HEK293 (cell line): Measurements from ENCODE around the gene SIM2.
A peak's percentile ranks its signal among the peaks of the same experiment; 100 is the strongest.

Experiments used
- CTCF ChIA-PET: fragments of 350-600 bp; formaldehyde crosslinking; extraction: SDS; loops from one replicate; lab custom pipeline; 2021; ENCODE audit warnings: antibody characterized with exemption; lab: Yijun Ruan, JAX
- POLR2A ChIA-PET: fragments of 300-600 bp; formaldehyde crosslinking; extraction: SDS; loops from one replicate; lab custom pipeline; 2020; ENCODE audit warnings: antibody characterized with exemption, inconsistent platforms; lab: Yijun Ruan, JAX
- H3K27ac ChIP-seq: fragments of 200-500 bp; sonication (Bioruptor generic); 2 replicates; pipeline ENCODE4 v1.5.1; 2014; ENCODE audit warnings: low read depth, low read length, control low read depth, inconsistent platforms; ENCODE audit errors: extremely low read depth
- H3K36me3 ChIP-seq, 2 experiments: fragments of 200-500 bp in 1 of 2; sonication (Bioruptor generic) in 1 of 2; 1 replicate in 1 of 2; 2 replicates in 1 of 2; pipeline ENCODE4 v1.5.1; 2014 to 2017; ENCODE audit warnings: inconsistent platforms in 2 of 2, low read length in 2 of 2; ENCODE audit not compliant: control insufficient read depth in 2 of 2, insufficient read depth in 1 of 2
- H3K4me1 ChIP-seq: fragments of 200-500 bp; sonication (Bioruptor generic); 2 replicates; pipeline ENCODE4 v1.5.1; 2014; ENCODE audit warnings: mild to moderate bottlenecking, low read length, inconsistent platforms; ENCODE audit not compliant: control insufficient read depth, insufficient read depth
- H3K4me3 ChIP-seq: 2 replicates; pipeline ENCODE4 v1.5.1; 2011; ENCODE audit warnings: low read depth, mild to moderate bottlenecking, control low read depth, low read length, moderate library complexity
- H3K9me3 ChIP-seq: fragments of 200-500 bp; sonication (Bioruptor generic); 2 replicates; pipeline ENCODE4 v1.5.1; 2014; ENCODE audit warnings: low read depth, low read length, inconsistent platforms; ENCODE audit not compliant: control insufficient read depth, insufficient read depth
- BCL11A ChIP-seq: fragments of 450-650 bp; formaldehyde crosslinking; IDR thresholded peaks from 2 replicates; pipeline ENCODE4 v1.5.1; 2016; ENCODE audit warnings: low read depth, missing biosample characterization, missing genetic modification characterization
- FEZF1 ChIP-seq: fragments of 450-650 bp; formaldehyde crosslinking; IDR thresholded peaks from 2 replicates; pipeline ENCODE4 v1.5.1; 2016; ENCODE audit warnings: missing biosample characterization, missing genetic modification characterization
- HOXC10 ChIP-seq: sonication (generic); formaldehyde crosslinking; IDR thresholded peaks from 2 replicates; pipeline ENCODE4 v1.8.1; 2023; ENCODE audit warnings: mild to moderate bottlenecking, missing genetic modification reagents
- KLF17 ChIP-seq: fragments of 450-650 bp; formaldehyde crosslinking; IDR thresholded peaks from 2 replicates; pipeline ENCODE4 v1.5.1; 2016; ENCODE audit warnings: missing biosample characterization, missing genetic modification characterization
- PRDM10 ChIP-seq: fragments of 450-650 bp; formaldehyde crosslinking; IDR thresholded peaks from 2 replicates; pipeline ENCODE4 v1.5.1; 2016; ENCODE audit warnings: missing biosample characterization, missing genetic modification characterization
- REST ChIP-seq: fragments of 450-650 bp; formaldehyde crosslinking; IDR thresholded peaks from 2 replicates; pipeline ENCODE4 v1.5.1; 2016; ENCODE audit warnings: missing biosample characterization, missing genetic modification characterization
- ZBTB26 ChIP-seq: fragments of 450-650 bp; formaldehyde crosslinking; optimal IDR thresholded peaks from 2 replicates; pipeline ENCODE3; 2016; ENCODE audit warnings: missing biosample characterization, mild to moderate bottlenecking, missing genetic modification characterization
- ZNF132 ChIP-seq: fragments of 450-650 bp; formaldehyde crosslinking; IDR thresholded peaks from 2 replicates; pipeline ENCODE4 v1.5.1; 2017; ENCODE audit warnings: missing biosample characterization, missing genetic modification characterization, borderline replicate concordance
- ZNF37A ChIP-seq: fragments of 450-650 bp; IDR thresholded peaks from 2 replicates; pipeline ENCODE4 v1.5.1; 2018; ENCODE audit warnings: missing biosample characterization, missing genetic modification characterization
- ZNF521 ChIP-seq: fragments of 450-650 bp; formaldehyde crosslinking; IDR thresholded peaks from 2 replicates; pipeline ENCODE4 v1.5.1; 2017; ENCODE audit warnings: missing biosample characterization, mild to moderate bottlenecking, missing genetic modification characterization
- ZNF529 ChIP-seq: fragments of 450-650 bp; formaldehyde crosslinking; IDR thresholded peaks from 2 replicates; pipeline ENCODE4 v1.5.1; 2017; ENCODE audit warnings: missing genetic modification characterization, missing biosample characterization; ENCODE audit not compliant: insufficient replicate concordance
- ZNF701 ChIP-seq: fragments of 450-650 bp; formaldehyde crosslinking; IDR thresholded peaks from 2 replicates; pipeline ENCODE4 v1.5.1; 2016; ENCODE audit warnings: missing biosample characterization, missing genetic modification characterization

The SIM2 gene

GRCh38 chr21:36769051-36769839, 70.3 kb downstream of the SIM2 start:
- H3K4me1 ChIP-seq, result peaks cover 9% of the 10 kb centered on the region; the same call in 1 of the 2 replicates
- POLR2A ChIA-PET, result no interaction called here
- H3K27ac ChIP-seq, result no peak overlapping the region
- H3K9me3 ChIP-seq, result no peaks in the 10 kb centered on the region
- no peak overlapping the region for H3K4me3 ChIP-seq
- CTCF ChIA-PET, result no interaction called here
- TF ChIP-seq PRDM10, result 0 out of 2 replicates have a peak, but pooled peaks have one; percentile 23
- no peak for TF ChIP-seq ZBTB26 (tag by site-specific recombination)
- TF ChIP-seq KLF17, result peak; percentile 71
- TF ChIP-seq, all 188 proteins: peak for 2
- no peaks in the 10 kb centered on the region; a peak in 1 of 3 replicates for H3K36me3 ChIP-seq

- CTCF ChIA-PET, result no interaction called here
- TF ChIP-seq ZNF132 (tag by site-specific recombination), result no peak
- no peak for TF ChIP-seq FEZF1
- TF ChIP-seq ZNF521 (tag by site-specific recombination), result no peak
- no peak for TF ChIP-seq REST (tag by site-specific recombination)
- TF ChIP-seq ZNF37A, result no peak
- TF ChIP-seq ZNF529 (tag by site-specific recombination), result no peak
- no peak for TF ChIP-seq HOXC10 (CRISPR knock-in tag)
- no peak for TF ChIP-seq BCL11A (tag by site-specific recombination)
- no peak for TF ChIP-seq ZNF701 (tag by site-specific recombination)
- no peaks in the 10 kb centered on the region; a peak in 1 of 3 replicates for H3K36me3 ChIP-seq
- no peak overlapping the region for H3K4me3 ChIP-seq
- no peaks in the 10 kb centered on the region for H3K9me3 ChIP-seq
- peaks cover 9% of the 10 kb centered on the region for H3K4me1 ChIP-seq
- H3K27ac ChIP-seq, result no peak overlapping the region
- POLR2A ChIA-PET, result no interaction called here
These were observed 74.2 kb downstream of the SIM2 start for GRCh38 chr21:36773117-36773516.
